Muscle of arm (tissue), 12 donors: ENCODE data around the gene FMN1. TPM values are rescaled to one million over a fixed set of nuclear protein-coding genes. Genes with fewer than 3 reads are reported as not detected.

Experiments
- DNase-seq: peaks from one replicate; pipeline ENCODE4 v3.0.0-alpha.2; 2013
- polyA plus RNA-seq, 12 donors: library from polyadenylated mRNA; unstranded; fragments of 120-200 nt; gene quantifications; one replicate each; pipeline ENCODE4 v1.2.1, GENCODE V29; 2013; ENCODE audit not compliant: insufficient read length in 12 of 12

FMN1 gene
- polyA plus RNA-seq, 12 donors: 1.2 to 4.2 (median 2.2) TPM; not detected in 1

DNA sequence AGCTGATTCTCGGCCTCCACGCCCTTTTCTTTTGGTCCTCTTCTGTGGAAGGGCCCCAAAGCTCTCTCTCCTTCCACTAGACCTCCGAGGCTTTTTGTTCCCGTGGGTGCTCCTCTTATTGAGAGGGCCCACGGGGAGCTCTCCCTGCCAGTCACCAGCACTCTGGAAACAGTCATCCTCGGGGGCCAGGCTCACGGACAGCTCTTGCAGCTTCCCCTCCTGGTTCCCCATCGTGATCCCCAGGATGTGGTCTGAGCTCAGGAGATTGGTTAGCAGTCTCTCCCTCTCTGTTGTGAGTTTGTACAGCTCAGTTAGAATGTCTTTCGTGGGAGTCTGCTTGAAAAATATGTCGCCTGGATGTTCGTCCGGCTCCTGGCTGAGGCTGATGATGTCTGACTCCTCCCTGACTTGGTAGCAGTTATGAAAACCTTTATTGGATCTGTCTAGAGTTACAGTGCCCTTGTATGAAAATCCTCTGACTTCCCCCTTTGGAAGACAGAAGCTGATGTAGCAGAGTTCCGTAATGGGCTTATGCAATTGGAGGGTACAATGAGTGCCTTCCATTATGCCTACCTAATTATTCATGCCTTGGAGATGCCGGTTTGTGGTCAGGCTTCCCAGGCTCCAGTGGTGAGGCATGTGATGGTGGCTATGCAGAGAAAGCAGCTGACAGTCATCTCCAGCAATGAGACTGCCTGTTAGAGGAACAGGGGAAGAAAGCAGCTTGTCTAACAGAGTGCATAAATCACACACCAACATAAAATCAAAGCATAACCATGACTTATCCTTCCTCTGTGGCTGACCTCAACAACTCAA lies 40.0 kb downstream of the FMN1 start:
- DNase-seq: no peak

DNA sequence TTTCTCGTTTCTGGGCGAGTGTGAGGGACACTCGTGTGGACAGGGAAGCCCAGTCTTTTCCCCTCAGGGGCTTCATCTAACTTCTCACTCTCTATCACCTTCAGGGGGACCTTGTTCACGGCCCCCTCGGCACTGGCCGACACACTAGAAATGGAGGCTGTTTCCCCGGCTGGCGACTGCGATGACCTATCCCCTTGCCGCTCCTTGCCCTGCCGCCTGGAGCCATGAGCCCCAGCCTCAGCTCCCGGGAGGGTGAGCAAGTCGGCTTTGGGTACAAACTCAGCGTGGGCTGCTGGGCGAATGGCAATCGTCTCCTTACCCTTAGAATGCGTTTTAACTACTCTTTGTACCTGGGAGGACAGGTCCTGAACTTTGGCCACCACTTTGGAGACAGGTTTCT lies 41.0 kb downstream of the FMN1 start:
- DNase-seq: no peak

DNA sequence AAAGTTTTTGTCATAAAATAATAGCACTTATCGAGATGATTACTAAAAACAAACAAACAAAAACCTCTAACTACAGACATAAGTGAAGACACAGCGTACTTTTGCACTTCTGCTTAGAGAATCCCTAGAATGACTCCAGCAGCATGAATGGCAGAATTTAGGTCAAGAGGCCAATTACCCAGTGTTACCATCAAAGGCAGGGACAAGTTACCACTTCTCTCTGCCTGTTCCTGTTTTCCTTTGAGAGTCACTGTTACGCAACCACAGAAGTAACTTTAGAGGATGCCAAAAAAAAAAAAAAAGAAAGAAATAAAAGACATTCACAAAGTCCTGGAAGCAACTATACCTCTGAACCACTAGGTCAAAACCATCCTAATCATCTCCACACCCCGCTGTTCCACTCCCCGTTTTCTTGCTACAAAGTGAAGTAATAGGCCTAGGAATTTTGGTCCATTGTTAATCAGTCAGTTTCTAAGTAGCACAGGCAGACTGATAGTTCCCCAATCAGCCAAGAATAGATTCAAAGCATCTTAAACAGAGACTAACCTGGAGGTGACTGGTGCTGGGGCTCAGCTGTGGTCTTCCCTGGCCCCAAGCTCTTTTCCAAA lies 41.9 kb downstream of the FMN1 start:
- DNase-seq: no peak

DNA sequence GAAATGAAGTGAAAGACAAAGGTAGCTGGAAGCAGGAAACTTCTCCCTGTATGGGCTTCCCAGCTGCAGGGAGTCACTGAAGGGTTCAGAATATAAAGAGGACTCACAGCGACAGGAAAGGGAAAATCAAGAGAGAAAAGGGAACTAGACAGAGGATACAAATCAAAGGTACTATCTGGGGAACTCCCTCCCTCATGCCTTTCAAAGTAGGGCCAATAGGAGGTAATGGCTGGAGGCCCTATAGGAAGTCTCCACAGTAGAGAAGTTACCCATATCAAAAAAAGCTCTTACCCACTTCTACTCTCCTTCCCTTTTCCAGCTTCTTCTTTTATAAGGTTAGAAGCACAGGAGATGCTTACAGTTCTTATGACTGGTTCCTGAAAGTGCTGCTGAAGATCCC lies 43.5 kb downstream of the FMN1 start:
- no peak for DNase-seq

DNA sequence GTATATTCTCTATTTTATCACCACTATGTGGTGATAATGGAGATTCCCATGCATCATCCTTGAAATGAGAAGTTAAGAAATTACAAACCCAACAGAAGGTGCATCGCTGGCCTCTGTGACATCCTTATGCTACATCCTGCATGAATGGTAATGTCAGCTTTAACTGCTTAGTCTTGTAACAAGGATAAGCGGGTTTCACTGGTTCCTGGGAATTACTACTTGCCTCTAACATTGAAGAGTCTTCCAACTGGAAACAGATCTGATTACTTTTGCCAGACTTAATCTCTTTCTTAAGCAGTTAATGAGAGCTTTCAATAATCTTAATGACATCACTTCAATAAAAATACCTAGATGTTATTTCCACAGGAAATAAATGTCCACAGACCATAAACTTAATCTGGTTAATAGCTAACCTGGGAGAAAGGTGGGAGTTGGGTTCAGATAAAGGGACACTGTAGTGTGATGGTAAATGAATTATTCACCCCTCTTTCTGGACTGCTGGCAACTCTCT lies 44.0 kb downstream of the FMN1 start:
- no peak for DNase-seq

GRCh38 chr15:33149919-33150318 lies 44.6 kb downstream of the FMN1 start:
- no peak for DNase-seq

GRCh38 chr15:33148129-33148751 lies 46.3 kb downstream of the FMN1 start:
- no peak for DNase-seq

DNA sequence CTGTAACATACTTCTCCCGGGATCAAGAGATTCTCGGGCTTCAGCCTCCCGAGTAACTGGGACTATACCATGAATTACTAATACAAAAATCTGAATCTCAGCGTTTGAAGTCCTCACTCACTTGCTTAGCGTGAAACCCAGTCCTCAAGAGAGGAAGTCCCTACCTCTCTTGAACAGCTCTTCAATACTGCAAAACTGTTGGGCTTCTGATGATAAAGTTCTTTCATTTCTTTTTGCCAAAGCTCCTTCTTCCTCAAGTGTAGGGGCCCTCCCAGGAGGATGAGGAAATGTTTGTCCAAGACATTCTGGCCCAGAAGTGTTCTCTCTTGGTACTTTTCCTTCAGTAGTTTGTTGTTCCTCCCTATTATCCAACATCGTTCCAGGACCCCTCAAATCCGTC lies 48.5 kb downstream of the FMN1 start:
- DNase-seq: no peak

DNA sequence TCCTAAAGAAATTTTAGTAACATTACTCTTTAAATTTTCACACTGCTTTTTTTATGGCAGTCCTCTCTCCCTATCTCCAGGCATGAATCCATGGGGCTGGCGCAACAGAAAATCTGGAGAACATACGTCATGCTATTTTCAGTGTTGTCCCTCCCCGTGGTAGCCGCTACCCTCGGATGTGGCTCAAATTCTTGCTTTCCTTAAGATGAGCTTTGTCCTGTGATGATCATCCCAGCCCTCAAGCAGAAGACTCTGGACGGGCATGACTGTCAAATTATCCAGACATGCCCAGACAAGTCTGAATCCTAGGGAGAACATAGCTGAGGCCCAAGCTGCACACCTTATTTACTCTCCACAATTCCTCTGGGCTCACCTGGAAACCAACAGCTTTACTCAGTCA lies 49.1 kb downstream of the FMN1 start:
- DNase-seq: no peak

DNA sequence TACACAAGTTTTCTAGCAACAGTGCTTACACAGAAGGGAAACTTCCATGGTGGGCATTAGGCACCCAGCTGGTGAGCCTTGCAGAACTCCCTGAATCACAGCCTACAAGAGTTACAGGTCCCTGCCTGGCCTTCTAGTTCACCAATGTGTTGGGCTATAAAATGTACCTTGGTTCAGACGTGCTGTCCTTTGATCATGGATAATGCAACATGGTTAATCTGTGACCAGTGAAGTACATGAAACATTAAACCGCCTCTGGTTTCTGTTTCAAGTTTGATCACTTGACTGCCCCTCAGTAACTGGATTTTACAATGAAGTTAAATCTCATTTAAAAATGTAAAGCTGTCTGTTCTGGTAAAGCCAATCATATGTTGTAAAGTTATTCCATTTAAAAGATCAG lies 51.8 kb downstream of the FMN1 start:
- no peak for DNase-seq

GRCh38 chr15:33138000-33138399 lies 56.5 kb downstream of the FMN1 start:
- no peak for DNase-seq

DNA sequence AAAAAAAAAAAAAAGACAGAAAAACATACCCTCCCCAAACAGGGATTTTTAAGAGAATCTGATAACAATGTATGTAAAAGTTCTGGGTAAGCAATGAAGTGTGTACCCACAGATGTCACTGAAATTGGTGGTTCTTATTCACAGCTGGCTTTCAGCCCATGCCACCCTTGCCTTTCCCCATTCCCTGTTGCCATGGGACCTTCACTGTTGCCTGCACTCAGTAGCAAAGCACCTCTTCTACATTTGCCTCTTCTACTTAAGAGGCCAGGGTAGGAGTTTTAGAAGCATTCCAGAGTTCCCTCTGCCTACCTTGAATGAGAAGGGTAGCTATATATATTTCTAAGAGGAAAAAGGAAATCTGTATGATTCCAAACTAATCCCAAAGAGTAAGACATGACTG lies 57.4 kb downstream of the FMN1 start:
- DNase-seq: no peak

GRCh38 chr15:33136353-33136752 lies 58.2 kb downstream of the FMN1 start:
- no peak for DNase-seq

DNA sequence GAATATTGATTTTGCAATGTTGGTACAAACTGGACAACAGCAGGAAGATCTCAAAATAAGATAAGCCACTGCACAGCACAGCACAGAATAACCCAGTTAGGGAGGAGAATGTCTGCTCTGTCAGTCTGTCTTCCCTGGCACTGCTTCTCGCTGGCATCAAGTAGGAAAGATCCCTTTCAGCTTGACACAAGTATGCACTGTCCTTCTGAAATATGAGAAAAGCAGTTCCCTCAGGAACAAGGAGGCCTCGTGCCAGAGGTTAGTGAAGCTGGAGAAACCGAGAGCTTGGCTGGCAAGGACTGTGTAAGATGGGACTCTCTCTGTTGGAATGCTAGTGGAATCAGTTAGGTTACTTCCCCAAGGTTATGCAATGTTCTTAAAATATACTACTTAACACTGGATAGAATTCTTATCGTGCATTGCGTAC lies 59.1 kb downstream of the FMN1 start:
- DNase-seq: no peak

DNA sequence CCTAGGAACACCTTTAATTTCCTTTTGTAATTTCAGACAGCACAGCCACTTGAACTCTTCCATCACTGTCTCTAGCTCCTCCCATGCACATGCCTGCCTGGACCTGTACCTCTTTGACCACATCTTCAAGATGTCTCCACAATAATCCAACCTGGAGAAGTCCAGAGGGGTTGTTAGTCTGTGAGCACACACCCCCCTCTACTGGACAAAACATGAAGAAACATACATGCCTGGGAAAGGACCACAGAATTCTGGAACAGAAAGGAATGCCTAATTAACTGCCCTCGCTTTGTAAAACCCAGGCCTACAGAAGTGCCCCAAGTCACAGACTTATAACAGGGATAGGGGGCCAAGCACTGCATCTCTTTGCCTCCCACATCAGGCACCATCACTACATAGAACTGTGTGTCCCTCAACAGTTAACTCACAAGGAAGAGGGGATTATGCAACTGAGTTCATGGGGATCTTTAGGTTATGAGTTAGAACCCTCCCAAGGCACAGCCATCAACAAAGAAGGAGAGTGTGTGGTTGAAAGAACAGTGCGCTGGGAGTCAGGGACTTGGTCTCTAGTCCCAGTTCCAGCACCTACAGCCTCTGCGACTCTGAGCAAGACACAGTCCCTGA lies 61.7 kb downstream of the FMN1 start:
- peak; percentile 66 for DNase-seq

DNA sequence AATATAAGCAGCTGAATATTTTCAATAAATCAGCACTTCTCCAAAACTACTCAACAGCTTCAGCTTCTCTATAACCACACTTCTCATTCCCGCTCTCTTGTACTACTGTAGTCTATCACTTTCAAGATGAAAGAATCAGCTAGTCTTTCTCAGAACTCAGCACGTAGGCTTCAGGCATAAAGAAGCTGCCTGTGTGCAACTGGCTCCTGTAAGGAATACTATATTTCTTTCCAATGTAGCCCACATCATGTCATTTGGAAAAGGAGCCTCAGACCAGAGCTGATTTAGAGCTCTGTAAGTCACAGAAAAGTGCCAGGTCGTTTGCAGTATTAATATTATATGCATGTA lies 62.3 kb downstream of the FMN1 start:
- no peak for DNase-seq

DNA sequence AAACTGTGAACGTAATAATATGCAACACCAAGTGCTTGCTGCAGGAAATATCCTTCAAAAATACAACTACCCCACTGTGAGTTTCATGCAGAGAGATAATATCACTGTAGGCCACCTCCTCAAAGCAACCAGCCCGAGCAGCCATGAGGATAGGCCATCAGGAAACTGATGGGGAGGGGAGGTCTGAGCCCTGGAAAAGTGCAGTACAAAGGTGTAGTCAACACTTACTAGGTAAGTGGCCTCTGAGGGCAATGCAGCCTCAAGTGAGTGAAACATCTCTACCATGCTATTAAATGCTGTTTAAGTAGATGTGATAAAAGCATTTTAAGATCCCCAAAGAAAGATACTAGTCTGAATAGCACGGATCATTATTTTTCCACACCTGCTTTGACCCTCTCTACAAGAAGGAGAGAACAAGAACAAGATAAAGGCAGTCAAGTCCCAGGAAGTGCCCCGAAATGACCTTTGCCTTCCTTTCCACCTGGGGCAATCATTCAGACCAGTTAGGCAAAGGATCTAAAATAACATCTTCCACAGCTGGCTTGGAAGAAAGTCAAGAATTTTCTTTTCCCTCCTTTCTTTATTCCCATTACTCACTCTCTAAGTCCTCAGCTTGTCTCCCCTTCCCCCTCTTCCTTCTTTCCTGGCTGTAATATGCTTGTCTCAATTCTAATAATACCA lies 62.8 kb downstream of the FMN1 start:
- peak; percentile 60 for DNase-seq

DNA sequence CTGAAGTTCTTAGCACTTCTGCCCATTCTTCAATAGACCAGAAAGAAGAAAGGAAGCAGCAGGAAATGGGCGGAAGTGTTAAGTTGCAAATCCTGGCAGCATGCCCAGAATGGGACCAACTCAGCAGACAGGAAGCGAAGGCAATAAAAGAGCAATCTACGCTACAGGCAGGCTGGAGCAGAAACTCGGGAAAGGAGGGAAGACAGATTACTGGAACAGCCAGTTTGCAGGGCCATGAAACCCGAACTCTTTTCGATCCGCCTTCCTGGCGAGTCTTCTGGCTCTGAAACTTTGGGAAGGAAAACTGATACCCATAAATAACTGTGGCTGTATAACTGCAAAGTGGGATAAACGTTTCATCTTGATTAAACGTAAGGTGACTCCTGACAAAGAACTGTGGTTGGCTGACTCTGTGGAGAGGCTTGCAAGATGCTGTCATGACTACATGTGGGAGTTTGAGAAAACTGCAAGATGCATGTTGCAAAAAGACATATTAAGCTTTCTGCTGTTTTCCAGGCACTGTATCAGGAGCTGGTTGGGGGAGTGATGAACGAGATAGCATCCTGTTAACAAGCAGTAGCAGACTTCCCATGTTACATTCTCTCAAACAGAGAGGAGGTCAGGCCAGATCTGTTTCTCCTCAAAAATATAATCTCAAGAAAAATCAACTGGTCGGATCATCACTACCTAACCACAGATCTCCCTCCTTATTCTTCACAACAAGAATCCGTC lies 67.8 kb downstream of the FMN1 start:
- DNase-seq: peak; percentile 83

- DNase-seq: no peak
These were observed 68.5 kb downstream of the FMN1 start for GRCh38 chr15:33125894-33126537.

- DNase-seq: no peak
These were observed 69.7 kb downstream of the FMN1 start for GRCh38 chr15:33124811-33125210.

- DNase-seq: no peak
These were observed 70.2 kb downstream of the FMN1 start for GRCh38 chr15:33124279-33124678.
